Activated CD8-positive, alpha-beta T cell treated with anti-CD3 and anti-CD28 coated beads for 36 hours (primary cell): ENCODE data around the gene CNTNAP2. TPM values are rescaled to one million over a fixed set of nuclear protein-coding genes. Genes with fewer than 3 reads are reported as not detected.

Experiments
- ATAC-seq: fragments of 200-7000 bp; cut with Tn5 transposase; one replicate; pipeline ENCODE4 v1.10.0; 2021; ENCODE audit warnings: mild to moderate bottlenecking, moderate library complexity
- CTCF ChIA-PET: fragments of 350-600 bp; sonication (Branson Sonifier 250); formaldehyde crosslinking; loops from one replicate; lab custom pipeline; 2021; ENCODE audit warnings: antibody characterized with exemption; lab: Charles Lee
- POLR2A ChIA-PET: fragments of 350-600 bp; sonication (Branson Sonifier 250); formaldehyde crosslinking; loops from one replicate; lab custom pipeline; 2021; ENCODE audit warnings: antibody characterized with exemption; lab: Charles Lee
- DNase-seq: peaks from one replicate; pipeline ENCODE4 v3.0.0-alpha.2; 2020
- H3K27ac Mint-ChIP-seq: one replicate; pipeline ENCODE4 v1.8.0; 2021; ENCODE audit warnings: mild to moderate bottlenecking, mixed read lengths
- H3K27me3 Mint-ChIP-seq: one replicate; pipeline ENCODE4 v1.8.0; 2021; ENCODE audit warnings: mixed read lengths
- H3K36me3 Mint-ChIP-seq: one replicate; pipeline ENCODE4 v1.8.0; 2021; ENCODE audit warnings: low read depth, mixed read lengths
- H3K4me1 Mint-ChIP-seq: one replicate; pipeline ENCODE4 v1.8.0; 2021; ENCODE audit warnings: low read depth, mixed read lengths
- H3K4me3 Mint-ChIP-seq: one replicate; pipeline ENCODE4 v1.8.0; 2021; ENCODE audit warnings: mild to moderate bottlenecking, moderate library complexity, mixed read lengths
- H3K9me3 Mint-ChIP-seq: one replicate; pipeline ENCODE4 v1.8.0; 2021; ENCODE audit warnings: mixed read lengths
- intact Hi-C: fragments of 100-400 bp; cut with micrococcal nuclease; formaldehyde crosslinking; loops from one replicate; pipeline ENCODE4 v1.10.0; 2022
- total RNA-seq, 2 experiments: library from RNA; stranded (reverse); gene quantifications; one replicate each; pipeline ENCODE4 v1.2.3, GENCODE V29; 2021
- TF ChIP-seq, protein P1 (sequence below): fragments of 200-600 bp; IDR thresholded peaks from one replicate; pipeline ENCODE4 v1.8.0; 2022; ENCODE audit warnings: antibody characterized with exemption, mild to moderate bottlenecking

Gene CNTNAP2
- total RNA-seq, 2 experiments from 2014 or later, result not detected

DNA sequence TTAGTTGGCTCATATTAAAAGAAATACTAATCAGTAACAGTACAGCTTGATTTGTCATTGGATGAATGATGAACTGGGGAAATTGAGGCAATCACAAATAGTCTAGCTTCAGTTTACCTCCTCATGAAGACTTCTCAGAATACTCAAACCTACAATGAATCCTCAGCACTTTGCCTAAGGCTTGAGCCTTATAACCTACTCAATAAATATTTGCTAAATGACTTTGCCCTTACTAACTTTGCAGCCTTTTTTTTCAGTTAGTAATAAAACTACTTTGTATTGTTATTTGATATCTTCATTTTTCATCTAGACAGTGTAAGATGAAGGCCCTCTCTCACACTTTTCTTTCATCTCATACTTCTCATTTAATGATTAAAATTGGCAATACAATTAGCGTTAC, 1311.5 kb downstream of the CNTNAP2 start:
- POLR2A ChIA-PET, result no interaction called here
- H3K4me1 Mint-ChIP-seq, result no peaks in the 10 kb centered on the region
- H3K9me3 Mint-ChIP-seq, result peaks cover 15% of the 10 kb centered on the region
- no peak for ATAC-seq
- TF ChIP-seq, protein P1, sequence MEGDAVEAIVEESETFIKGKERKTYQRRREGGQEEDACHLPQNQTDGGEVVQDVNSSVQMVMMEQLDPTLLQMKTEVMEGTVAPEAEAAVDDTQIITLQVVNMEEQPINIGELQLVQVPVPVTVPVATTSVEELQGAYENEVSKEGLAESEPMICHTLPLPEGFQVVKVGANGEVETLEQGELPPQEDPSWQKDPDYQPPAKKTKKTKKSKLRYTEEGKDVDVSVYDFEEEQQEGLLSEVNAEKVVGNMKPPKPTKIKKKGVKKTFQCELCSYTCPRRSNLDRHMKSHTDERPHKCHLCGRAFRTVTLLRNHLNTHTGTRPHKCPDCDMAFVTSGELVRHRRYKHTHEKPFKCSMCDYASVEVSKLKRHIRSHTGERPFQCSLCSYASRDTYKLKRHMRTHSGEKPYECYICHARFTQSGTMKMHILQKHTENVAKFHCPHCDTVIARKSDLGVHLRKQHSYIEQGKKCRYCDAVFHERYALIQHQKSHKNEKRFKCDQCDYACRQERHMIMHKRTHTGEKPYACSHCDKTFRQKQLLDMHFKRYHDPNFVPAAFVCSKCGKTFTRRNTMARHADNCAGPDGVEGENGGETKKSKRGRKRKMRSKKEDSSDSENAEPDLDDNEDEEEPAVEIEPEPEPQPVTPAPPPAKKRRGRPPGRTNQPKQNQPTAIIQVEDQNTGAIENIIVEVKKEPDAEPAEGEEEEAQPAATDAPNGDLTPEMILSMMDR, result no peak
- H3K27me3 Mint-ChIP-seq, result no peaks in the 10 kb centered on the region
- H3K36me3 Mint-ChIP-seq, result no peaks in the 10 kb centered on the region
- no peak for DNase-seq
- H3K4me3 Mint-ChIP-seq, result no peak overlapping the region
- intact Hi-C loops, result no loop called here
- no peak overlapping the region for H3K27ac Mint-ChIP-seq
- CTCF ChIA-PET, result no interaction called here

DNA sequence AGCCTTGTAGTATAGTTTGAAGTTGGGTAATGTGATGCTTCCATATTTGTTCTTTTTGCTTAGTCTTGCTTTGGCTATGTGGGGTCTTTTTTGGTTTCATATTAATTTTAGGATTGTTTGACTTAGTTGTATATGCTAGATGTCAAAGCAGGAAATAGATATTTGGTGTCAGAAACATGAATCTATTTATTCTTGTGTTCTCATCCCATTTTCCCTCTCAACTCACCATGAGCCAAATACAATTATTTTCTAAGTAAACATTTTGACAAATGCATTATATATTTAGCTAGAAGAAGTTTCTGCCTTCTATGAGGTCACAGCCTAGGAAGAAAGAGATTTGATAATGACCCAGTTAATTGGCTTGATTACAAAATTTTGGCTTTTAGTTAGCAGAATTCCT, 1313.4 kb downstream of the CNTNAP2 start:
- Mint-ChIP-seq H3K4me3 (no peak overlapping the region), H3K9me3 (peaks cover 17% of the 10 kb centered on the region), H3K4me1 (no peaks in the 10 kb centered on the region), H3K36me3 (no peaks in the 10 kb centered on the region), H3K27me3 (no peaks in the 10 kb centered on the region), H3K27ac (no peak overlapping the region)
- POLR2A ChIA-PET, result no interaction called here
- TF ChIP-seq, protein P1, result no peak
- intact Hi-C loops, result no loop called here
- CTCF ChIA-PET, result no interaction called here
- ATAC-seq (no peak), DNase-seq (no peak)

DNA sequence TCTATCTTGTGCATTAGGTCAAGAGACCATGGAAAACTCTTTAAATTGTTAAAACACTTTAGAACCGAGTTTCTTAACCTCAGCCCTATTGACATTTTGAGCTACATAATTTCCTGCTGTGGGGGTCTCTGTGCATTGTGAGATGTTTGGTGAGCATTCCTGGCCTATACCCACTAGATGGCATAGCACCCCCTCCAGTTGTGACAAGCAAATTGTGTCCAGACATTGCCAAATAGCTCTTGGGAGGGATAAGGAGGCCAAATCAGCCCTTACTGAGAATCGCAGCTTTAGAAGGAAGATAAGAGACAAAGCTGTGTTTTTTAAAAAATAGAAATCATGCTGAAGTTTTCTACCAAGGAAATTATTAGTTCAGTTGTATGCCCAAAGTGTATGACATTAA, 1315.5 kb downstream of the CNTNAP2 start:
- intact Hi-C loops, result no loop called here
- Mint-ChIP-seq H3K9me3 (peaks cover 14% of the 10 kb centered on the region), H3K4me3 (no peak overlapping the region), H3K36me3 (no peaks in the 10 kb centered on the region), H3K27me3 (no peaks in the 10 kb centered on the region), H3K27ac (no peak overlapping the region), H3K4me1 (no peaks in the 10 kb centered on the region)
- POLR2A ChIA-PET, result no interaction called here
- CTCF ChIA-PET, result no interaction called here
- TF ChIP-seq, protein P1, result no peak
- DNase-seq (no peak), ATAC-seq (no peak)

DNA sequence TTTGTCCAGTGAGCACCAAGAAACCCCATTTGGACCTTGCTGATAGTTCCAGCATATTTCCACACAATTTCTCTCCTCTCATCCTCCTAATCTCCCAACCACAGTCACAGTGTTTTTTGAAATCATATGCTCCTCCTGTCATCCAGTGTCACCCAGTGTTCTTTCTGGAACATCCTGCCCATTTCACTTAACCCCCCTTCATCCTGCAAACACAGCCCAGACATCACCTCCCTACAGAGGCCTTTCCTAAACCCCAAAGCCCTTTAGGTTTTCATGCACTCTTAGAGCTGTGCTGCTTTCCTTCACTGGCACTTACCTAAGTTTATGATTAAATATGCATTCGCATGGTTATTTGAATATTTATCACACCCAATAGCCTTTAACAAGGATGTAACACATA, 1316.0 kb downstream of the CNTNAP2 start:
- ChIA-PET POLR2A (no interaction called here), CTCF (no interaction called here)
- intact Hi-C loops, result no loop called here
- H3K4me3 Mint-ChIP-seq, result no peak overlapping the region
- H3K27ac Mint-ChIP-seq, result no peak overlapping the region
- H3K9me3 Mint-ChIP-seq, result peaks cover 11% of the 10 kb centered on the region
- H3K4me1 Mint-ChIP-seq, result no peaks in the 10 kb centered on the region
- H3K36me3 Mint-ChIP-seq, result no peaks in the 10 kb centered on the region
- TF ChIP-seq, protein P1, result no peak
- no peak for ATAC-seq
- no peaks in the 10 kb centered on the region for H3K27me3 Mint-ChIP-seq
- DNase-seq, result no peak

DNA sequence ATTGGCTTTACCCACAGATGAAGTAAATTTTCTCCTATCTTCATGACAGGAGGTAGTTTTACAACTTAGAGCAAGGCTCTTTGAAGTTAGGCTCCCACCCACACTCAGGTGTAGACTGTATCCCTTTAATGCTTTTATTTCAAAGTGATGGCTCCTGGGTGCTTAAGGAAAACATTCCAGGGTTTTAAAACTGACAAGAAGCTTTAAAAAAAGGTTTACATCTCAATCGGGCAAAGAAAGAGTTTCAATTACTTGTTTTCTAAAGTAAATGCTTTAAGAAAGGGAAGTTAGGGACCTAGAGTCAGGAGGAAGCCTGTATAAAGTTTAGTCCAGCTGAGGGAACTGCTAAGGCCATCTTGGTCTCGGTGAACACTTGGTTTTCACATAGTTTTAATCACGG, 1320.1 kb downstream of the CNTNAP2 start:
- H3K4me3 Mint-ChIP-seq, result no peak overlapping the region
- peaks cover 23% of the 10 kb centered on the region for H3K9me3 Mint-ChIP-seq
- ATAC-seq (no peak), DNase-seq (no peak)
- CTCF ChIA-PET, result no interaction called here
- POLR2A ChIA-PET, result no interaction called here
- no peaks in the 10 kb centered on the region for H3K36me3 Mint-ChIP-seq
- intact Hi-C loops, result no loop called here
- TF ChIP-seq, protein P1, result no peak
- H3K4me1 Mint-ChIP-seq, result no peaks in the 10 kb centered on the region
- no peak overlapping the region for H3K27ac Mint-ChIP-seq
- no peaks in the 10 kb centered on the region for H3K27me3 Mint-ChIP-seq
